Pancreas (tissue), 10 donors: ENCODE measurements around the gene PTCH2. TPM values are rescaled to one million over a fixed set of nuclear protein-coding genes. Genes with fewer than 3 reads are reported as not detected.

Experiments used
- ATAC-seq, 4 donors: fragments of 200-7000 bp; cut with Tn5 transposase; one replicate each; pipeline versions ENCODE4 v1.8.0 to v1.9.1; 2020; ENCODE audit warnings: mild to moderate bottlenecking in 4 of 4, moderate library complexity in 4 of 4
- DNase-seq, 6 donors: peaks; one replicate each; pipeline ENCODE4 v3.0.0-alpha.2; 2020
- FAIRE-seq: peaks from 2 replicates; lab custom pipeline; 2012; peaks lifted over from hg19 to GRCh38; lab: Jason Lieb, UNC
- H3K27ac ChIP-seq, 4 donors: fragments of 200-600 bp; sonication (generic); 1 replicate in 3 of 4; 2 replicates in 1 of 4; pipeline versions ENCODE4 v1.5.0 to v1.8.0; 2020
- H3K27me3 ChIP-seq, 4 donors: fragments of 200-600 bp; one replicate each; pipeline ENCODE4 v1.8.0; 2021
- H3K36me3 ChIP-seq, 3 donors: fragments of 200-600 bp; sonication (generic) in 1 of 3; one replicate each; pipeline versions ENCODE4 v1.5.0 to v1.8.0; 2020 to 2021
- H3K4me1 ChIP-seq, 3 donors: fragments of 200-600 bp; one replicate each; pipeline ENCODE4 v1.8.0; 2021
- H3K4me3 ChIP-seq, 4 donors: fragments of 200-600 bp; sonication (generic) in 2 of 4; one replicate each; pipeline versions ENCODE4 v1.5.0 to v1.8.0; 2020 to 2021
- H3K9me3 ChIP-seq, 4 donors: fragments of 200-600 bp; one replicate each; pipeline ENCODE4 v1.8.0; 2021
- WGBS, 2 donors: extraction: QIAGEN DNeasy Blood & Tissue Kit; methylation state at CpG; one replicate each; pipeline ENCODE4 v1.1.7; 2013; 5-methylcytosine and 5-hydroxymethylcytosine counted together
- intact Hi-C, 3 donors: fragments of 100-400 bp; cut with DNase I; formaldehyde crosslinking; loops; one replicate each; pipeline versions ENCODE4 v1.11.1 to v1.14.2; 2022
- polyA plus RNA-seq, 2 donors: library from polyadenylated mRNA; stranded (reverse); fragments of 200-250 nt; gene quantifications; one replicate each; pipeline ENCODE4 v1.2.3, GENCODE V29; 2013
- total RNA-seq, 6 donors: library from RNA; stranded (reverse); fragmentation: NEBNext Ultra II Directional in 4 of 6; extraction: Animal tissue kit (Norgen Biotek cat#: 25700) in 4 of 6; gene quantifications; one replicate each; pipeline versions ENCODE4 v1.2.1 to v1.2.4, GENCODE V29; 2021 to 2023
- TF ChIP-seq, protein P1 (sequence below), 4 donors: fragments of 200-600 bp; sonication (generic) in 3 of 4; IDR thresholded peaks; one replicate each; pipeline versions ENCODE4 v1.5.0 to v1.8.0; 2021; ENCODE audit warnings: antibody characterized with exemption in 4 of 4
- donor health status: healthy with polysubstance abuse.
- donor health status: DM: no; HTN: no; CAD: no; lungs with moderate emphysema.
- donor health status: DM: no; HTN: no; CAD: no.
- donor health status: control.
- donor health status: control.
- donor health status: Bipolar disorder and iron deficiency.
- donor health status: DM: yes; HTN: yes; CAD: no.
- donor health status: DM: no; HTN: no; CAD: no.
- donor health status: DM: no; HTN: no; CAD: no.
- donor health status: DM: yes; HTN: yes; CAD: no.

PTCH2 gene
- total and polyA plus RNA-seq, 8 donors, result 0.16 to 1.8 (median 0.38) TPM

DNA sequence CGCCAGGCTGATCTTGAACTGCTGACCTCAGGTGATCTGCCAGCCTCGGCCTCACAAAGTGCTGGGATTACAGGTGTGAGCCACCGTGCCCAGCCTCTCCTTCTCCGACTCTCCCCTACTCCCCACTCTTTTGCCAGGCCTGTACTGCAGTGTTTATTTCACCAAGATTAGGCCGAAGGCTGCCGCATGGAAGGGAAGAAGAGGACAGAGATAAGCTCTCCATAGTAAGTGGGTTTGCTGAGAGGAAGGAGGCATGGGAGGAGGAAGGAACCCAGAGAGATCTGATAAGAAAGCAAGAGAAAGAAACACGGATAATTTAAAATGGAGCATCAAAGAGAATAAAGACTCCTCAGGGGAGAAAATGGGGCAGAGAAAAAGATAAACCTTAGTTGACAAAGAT, 8.7 kb downstream of the PTCH2 start:
- WGBS, 2 donors, result 55 to 64% methylated on average over 7 of the region's 7 CpGs
- intact Hi-C loops, result loop anchor here in 1 of 3 donors (10.0 kb wide), 1 partner anchor 170 kb away; no protein-coding TSS in a partner anchor
- Histone ChIP-seq H3K4me1 (no peaks in the 10 kb centered on the region), H3K9me3 (no peaks in the 10 kb centered on the region), H3K4me3 (no peak overlapping the region), H3K36me3 (no peaks in the 10 kb centered on the region), H3K27me3 (no peaks in the 10 kb centered on the region), H3K27ac (no peak overlapping the region)
- TF ChIP-seq, protein P1, sequence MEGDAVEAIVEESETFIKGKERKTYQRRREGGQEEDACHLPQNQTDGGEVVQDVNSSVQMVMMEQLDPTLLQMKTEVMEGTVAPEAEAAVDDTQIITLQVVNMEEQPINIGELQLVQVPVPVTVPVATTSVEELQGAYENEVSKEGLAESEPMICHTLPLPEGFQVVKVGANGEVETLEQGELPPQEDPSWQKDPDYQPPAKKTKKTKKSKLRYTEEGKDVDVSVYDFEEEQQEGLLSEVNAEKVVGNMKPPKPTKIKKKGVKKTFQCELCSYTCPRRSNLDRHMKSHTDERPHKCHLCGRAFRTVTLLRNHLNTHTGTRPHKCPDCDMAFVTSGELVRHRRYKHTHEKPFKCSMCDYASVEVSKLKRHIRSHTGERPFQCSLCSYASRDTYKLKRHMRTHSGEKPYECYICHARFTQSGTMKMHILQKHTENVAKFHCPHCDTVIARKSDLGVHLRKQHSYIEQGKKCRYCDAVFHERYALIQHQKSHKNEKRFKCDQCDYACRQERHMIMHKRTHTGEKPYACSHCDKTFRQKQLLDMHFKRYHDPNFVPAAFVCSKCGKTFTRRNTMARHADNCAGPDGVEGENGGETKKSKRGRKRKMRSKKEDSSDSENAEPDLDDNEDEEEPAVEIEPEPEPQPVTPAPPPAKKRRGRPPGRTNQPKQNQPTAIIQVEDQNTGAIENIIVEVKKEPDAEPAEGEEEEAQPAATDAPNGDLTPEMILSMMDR (IDR thresholded peaks at IDR 0.05), result no peak
- DNase-seq (no peak), ATAC-seq (no peak), FAIRE-seq (no peak)

DNA sequence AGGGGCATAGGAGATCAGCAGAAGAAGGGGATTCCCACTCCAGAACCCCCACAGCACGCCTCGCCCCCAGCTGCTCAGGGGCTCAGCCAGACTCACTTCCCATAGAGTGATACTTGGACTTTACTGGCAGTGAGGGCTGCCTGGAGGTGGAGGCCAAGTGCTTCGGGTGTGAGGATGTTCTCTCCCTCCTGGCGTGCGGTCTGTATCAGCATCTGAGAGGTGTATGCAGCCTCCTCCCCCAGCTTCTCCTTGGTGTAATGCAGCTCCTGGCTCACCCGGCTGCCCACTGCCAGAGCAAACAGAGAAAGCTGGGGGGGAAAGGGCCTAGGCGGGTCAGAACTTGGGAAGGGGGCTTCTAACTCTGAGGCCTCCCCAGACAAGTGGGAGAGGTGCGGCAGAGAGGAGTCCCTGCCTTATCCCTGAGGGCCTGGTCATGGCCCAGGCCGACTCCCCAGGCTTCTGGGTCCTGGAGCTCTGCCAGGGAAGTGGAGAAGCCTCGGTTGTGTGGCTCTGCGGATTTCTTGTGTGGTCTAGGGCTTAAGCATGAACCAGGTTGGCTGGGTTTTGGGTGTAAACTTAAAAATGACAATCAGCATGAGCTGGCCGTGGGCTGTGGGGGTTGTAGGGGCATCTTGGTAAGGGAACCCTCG, 10.9 kb downstream of the PTCH2 start:
- TF ChIP-seq, protein P1 (IDR thresholded peaks at IDR 0.05), result no peak
- no peak for ATAC-seq
- no peaks in the 10 kb centered on the region for H3K9me3 ChIP-seq
- DNase-seq, result peak in 1 of 6 donors; percentile 13
- no peaks in the 10 kb centered on the region for H3K36me3 ChIP-seq
- 70 to 76% methylated on average over 13 of the region's 13 CpGs for WGBS, 2 donors
- no peaks in the 10 kb centered on the region for H3K4me1 ChIP-seq
- no peak overlapping the region for H3K27ac ChIP-seq
- FAIRE-seq, result no peak
- intact Hi-C loops, result loop anchor here in 1 of 3 donors (10.0 kb wide), 1 partner anchor 173 kb away; no protein-coding TSS in a partner anchor
- no peaks in the 10 kb centered on the region for H3K27me3 ChIP-seq
- H3K4me3 ChIP-seq, result no peak overlapping the region

DNA sequence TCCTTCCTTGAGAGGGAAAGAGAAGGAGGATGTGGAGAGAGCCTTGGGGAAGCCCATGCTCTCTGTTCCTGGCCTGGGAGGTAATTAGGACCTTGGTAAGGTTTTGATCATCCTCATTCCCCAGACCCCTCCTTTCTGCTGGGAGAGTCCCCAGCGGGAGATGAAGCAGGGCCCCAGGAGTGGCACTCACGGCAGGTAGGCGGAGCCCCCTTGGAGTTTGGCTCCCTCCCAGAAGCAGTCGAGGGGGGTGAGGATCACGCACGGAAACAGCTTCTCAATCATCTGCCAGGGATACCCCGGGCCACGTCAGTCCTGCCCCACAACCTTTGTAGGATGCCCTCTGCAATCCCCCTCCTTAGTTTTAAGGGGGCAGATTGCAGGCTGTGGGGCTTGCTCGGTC, 11.5 kb downstream of the PTCH2 start:
- ATAC-seq, result no peak
- Histone ChIP-seq H3K27me3 (no peaks in the 10 kb centered on the region), H3K4me1 (no peaks in the 10 kb centered on the region), H3K27ac (no peak overlapping the region), H3K4me3 (no peak overlapping the region), H3K36me3 (no peaks in the 10 kb centered on the region), H3K9me3 (no peaks in the 10 kb centered on the region)
- intact Hi-C loops, result loop anchor here in 1 of 3 donors (10.0 kb wide), 1 partner anchor 173 kb away; no protein-coding TSS in a partner anchor
- DNase-seq, result peak in 1 of 6 donors; percentile 12
- no peak for FAIRE-seq
- WGBS, 2 donors, result 49 to 55% methylated on average over 9 of the region's 9 CpGs
- TF ChIP-seq, protein P1 (IDR thresholded peaks at IDR 0.05), result no peak

DNA sequence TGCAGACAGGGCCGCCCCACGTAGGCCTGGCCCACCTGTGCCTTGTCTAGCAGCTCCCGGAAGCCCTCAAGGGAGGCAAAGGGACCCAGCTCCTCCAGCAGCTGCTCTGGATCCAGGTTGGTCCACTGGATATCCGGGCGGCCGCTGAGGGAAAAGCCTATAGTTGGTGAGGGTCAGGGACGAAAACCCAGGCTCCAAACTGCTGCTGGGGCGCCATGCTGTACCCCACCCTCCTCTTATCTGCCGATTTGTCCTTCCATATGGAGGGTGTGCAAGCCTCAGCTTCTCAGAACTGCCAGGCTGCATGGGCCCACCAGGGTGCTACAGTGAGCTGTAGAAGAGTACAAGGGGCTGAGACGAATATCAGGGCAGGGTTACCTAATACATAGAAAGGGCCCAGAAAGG, 12.2 kb downstream of the PTCH2 start:
- no peak for FAIRE-seq
- H3K4me1 ChIP-seq, result no peaks in the 10 kb centered on the region
- WGBS, 2 donors, result 79 to 89% methylated on average over 10 of the region's 10 CpGs
- no peak overlapping the region for H3K4me3 ChIP-seq
- ATAC-seq, result no peak
- DNase-seq, result peak in 1 of 6 donors; percentile 10
- H3K27ac ChIP-seq, result no peak overlapping the region
- intact Hi-C loops, result loop anchor here in 1 of 3 donors (10.0 kb wide), 1 partner anchor 174 kb away; no protein-coding TSS in a partner anchor
- no peaks in the 10 kb centered on the region for H3K27me3 ChIP-seq
- TF ChIP-seq, protein P1 (IDR thresholded peaks at IDR 0.05), result no peak
- H3K9me3 ChIP-seq, result no peaks in the 10 kb centered on the region
- no peaks in the 10 kb centered on the region for H3K36me3 ChIP-seq
